Activated T-cell treated with anti-CD3 and anti-CD28 coated beads for 24 hours (primary cell): ENCODE data around the gene GRP.

Experiments
- DNase-seq: peaks from one replicate; pipeline ENCODE4 v3.0.0-alpha.2; 2020; ENCODE audit warnings: low read depth

Gene GRP

DNA sequence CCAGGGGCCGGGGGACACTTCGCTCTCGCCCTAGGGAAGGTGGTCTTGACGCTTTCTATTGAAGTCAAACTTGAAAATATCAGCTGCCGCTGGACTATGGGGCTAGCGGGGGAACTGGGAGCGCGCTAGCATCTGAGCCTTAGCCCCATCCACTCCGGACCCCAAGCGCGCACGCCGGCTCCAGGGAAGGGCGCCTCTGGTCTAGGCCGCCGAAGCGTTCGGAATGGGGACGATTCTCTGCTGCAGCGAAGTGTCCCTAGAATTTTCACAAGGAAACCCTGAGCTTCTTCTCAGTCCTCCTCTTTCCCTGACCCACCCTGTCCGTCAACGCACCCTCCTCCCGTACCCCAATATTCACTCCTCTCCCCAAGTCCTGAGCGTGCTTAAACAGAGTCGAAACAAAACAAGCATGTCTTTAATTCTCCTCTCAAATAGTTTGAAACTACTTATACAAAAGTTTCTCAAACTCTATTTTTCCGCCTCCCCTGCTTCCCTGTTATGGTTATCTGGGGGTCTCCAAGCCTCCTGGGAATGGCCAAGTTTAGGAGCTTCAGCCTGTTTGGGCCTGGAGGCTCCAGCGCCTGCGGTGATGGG, 48.3 kb downstream of the GRP start:
- DNase-seq = no peak

DNA sequence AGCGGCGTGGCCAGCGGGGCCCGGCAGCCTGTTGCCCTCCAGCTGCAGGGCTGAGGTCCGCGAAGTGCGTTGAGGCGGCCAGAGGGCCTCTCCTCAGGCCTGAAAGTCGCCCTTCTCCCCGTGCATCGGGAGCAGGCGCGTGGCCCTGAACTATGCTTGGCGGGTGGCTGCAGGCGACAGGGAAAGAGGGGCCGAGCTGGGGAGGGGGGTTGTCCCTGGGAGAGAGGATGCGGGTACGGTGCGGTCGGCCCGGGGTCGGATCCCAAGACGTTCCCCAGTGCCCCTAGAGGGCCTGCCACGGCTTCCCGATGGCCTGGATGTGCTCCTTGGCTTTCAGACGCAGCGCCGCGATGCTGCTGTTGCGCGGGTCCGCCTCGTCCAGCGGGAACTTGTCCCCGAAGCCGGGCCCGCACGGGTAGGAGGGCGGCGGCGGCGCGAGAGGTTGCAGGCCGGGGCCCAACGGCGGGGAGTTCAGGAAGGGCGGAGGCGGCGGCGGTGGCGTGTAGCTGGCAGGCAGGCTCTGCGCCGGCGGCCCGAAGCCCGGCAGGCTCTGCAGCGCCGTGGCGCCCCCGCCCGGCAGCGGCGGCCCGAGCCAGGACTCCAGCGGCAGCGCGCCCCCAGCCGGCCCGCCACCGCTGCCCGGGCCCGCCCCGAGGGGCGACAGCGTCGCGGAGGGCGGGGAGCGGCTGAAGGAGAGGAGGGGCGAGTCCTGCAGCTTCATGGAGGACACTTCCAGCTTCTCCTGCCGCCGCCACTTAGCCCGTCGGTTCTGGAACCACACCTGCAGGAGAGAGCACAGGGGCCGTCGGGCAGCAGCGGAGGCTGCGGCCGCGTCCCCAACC, 49.0 kb downstream of the GRP start:
- DNase-seq = no peak

DNA sequence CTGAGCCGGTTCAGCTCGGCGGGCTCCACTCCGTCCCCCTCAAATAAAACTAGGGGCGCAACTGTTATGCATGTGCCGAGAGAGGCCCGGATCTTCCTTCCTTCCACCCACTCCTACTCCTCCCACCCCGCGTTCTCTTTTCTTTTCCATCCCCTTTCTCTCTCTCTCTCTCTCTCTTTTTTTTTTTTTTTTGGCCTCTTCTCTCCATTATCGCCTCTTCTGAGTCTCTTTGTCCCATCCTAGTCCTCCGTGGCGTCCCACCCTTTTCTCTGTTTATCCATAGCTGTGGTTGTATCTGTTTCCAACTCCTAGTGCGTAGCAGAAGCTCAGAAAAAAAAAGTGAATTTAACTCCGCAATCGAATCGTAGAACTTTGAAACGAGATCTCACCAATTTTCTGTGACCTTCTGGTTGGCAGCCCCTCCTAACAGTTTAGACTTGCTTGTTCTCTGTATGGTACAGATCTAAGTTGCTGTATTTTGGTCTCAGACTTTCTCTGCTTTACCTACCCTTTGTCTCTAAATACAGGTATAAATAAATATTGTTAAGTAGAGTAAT, 49.7 kb downstream of the GRP start:
- DNase-seq = no peak

DNA sequence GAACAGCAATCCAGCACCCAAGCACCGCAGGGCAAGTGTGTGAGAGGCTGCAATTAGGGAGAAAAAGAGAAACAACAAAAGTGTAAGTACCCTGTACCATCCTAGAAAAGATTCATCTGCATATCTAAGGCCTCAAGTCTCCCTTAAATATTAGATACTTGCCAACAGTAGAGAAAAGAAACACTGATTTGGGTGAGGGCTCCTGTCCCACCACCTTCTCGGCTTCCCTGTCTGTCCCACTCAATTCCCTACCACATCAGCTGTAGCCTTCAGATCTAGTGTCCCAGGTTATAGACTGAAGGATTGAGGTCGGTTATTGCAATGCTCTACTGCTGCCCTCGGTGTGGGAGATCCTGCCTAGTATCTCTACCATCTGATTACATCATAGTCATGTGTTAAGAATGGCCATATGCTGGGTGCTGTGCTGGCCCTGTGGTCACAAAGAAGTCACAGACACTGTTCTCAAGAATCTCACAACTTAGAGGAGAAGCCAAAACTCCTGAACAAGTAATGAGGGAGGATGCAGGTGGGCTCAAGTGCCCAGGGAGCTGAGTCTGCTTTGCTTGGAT, 50.8 kb downstream of the GRP start:
- no peak for DNase-seq

DNA sequence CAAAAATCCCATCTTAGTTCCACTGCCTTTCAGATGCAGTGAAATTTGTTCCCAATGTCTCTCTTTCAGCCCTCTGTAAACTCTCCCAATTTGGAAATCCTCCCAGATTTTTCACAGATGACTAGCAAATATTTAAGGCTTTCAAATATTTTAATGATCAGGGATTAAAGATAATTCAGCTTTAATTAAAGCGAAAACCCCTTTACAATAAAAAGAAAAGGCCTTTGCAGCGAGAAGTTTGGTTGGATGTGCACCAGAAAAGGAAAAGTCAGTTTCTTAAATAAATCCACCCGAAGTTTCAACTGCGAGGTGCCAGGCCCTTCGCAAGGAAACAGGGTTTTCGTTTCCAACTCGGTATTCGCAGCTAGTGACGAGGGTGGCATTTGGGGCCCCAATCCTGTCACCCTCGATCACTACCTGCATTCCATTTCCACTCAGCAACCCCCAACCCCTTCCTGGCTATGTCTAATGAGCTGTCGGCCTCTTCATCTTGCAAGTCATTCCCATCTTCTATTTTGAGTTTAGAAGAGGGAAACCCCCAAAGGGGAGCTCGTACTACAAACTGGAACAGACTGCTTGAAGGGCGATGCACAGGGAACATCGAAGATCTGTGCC, 51.8 kb downstream of the GRP start:
- DNase-seq = no peak

DNA sequence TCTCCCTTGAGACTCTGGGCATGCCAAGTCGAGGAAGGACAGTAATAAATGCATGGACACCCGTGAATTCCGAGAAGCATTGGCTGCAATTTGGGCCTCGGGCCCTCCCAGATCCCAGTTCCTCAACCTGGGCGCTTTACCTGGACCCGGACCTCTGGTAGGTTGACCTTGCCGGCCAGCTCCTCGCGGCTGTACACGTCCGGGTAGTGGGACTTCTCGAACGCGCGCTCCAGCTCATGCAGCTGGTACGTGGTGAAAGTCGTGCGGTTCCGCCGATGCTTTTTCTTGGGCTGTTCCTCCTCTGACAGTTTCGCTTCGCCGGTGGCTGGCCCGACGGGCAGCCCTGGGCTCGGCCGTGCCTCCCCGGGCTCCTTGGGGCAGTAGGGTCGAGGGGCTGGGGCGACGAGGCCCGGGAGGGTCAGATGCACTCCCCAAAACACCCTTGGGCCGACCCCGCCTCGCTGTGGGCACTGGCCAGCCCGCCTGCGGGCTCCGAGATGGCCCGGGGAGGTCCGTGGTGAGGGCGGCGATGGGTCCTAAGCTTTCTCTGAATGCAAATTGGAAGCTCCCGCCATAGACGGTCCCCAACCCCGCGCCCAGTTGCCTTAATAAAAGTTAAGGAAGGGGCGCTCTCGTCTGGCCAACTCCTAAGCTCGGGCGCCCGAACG, 52.4 kb downstream of the GRP start:
- DNase-seq = no peak

DNA sequence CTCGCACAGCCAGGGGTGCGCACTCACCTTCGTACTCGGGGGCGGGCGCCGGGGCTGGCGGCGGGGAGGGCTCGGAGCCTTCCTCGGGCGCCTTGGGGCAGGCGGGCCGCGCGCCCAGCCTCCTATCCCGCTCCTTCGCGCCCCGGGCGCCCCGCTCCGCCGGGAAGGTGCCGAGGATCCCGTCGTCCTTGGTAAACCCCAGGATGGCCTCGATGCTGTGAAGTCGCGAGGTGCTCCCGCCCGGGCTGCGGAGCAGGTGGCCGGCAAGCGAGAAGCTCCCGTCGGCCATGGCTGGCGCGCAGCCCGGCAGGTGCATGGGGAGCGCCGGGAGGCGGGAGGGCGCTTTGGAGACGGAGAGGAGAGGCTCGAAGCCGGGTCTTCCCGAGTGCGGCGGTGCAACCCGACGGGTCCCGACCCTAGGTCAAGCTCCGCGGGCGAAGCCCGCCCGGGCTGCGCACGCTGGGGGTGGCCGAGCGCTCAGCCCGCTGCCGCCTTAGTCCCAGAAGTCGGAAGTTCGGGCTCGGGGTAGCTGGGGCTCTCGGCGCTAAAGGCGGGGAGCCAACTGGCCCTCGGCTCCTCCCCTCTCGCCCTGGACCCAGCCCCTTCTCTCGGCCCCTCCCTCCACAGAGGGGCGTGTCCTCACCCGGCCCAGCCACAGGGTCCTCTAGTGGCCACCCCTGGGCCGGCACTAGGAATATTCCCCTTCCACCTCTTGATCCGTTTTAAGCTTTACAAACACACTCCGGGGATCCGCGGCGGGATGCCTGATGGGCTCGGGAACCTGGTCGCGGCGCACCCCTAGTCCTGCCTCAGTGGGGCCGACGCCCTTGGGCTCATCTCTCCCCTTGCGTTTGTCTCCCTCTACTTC, 53.2 kb downstream of the GRP start, which contains the start of gene RAX:
Gene RAX, minus strand, starts transcription at position 564 of the 868 bp plus-strand sequence. Its CDS starts 248 bp downstream, at position 316.
- DNase-seq = no peak

DNA sequence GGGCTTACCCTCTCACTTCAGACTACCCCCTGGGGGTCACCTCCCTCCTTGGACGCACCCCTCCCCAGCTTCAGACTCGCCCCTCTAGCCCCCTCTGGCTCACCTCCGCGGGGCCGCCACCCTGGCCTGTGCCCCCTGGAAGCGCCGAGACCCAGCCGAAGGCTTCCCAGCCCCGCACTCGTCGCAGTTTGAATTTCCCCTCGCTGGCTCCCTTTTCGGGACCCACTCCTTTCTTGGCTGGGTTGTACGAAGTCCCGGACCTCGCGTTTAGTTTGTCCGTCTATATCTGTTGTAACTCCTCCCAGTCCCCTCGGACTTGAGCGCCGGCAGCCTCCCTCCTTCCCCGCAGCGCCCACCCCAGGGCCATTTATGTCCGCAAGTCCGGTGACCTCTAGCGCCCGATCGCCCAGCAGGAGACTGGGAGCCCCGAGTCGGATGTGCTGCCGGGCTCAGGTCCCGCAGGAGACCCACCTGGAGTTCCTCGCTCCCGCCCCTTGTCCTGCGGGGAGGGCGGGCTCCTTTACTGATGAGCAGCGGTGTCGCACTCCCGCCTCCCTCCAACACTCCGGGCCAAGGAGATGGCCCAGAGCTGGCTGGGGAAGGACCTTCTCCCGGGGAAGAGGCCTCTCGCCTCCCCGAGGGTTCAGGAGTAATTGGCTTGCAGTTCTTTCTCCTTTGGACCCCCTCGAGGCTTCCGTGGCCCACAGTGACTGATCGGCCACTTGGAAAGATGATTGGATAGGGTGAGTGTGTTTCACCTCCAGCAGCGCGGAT, 54.0 kb downstream of the GRP start:
- DNase-seq = no peak

DNA sequence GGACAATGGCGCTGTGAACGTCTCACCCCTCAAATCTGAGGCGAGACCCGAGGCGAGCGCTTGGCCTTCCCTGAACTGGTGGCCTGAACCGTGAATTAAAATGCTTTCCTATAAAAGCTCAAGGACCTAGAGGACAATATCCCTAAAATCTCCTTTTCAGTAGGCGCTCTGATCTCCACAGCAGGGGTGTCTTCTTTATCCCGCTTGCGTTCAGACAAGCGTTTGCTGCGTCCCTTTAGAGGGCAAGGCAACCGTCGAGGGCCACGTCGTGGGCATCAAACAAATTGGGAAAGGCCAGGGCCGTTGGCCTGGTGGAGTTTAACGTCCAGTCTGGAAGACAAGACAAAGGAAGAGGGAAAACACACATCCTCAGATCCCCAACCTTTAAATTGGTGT, 54.6 kb downstream of the GRP start:
- no peak for DNase-seq

DNA sequence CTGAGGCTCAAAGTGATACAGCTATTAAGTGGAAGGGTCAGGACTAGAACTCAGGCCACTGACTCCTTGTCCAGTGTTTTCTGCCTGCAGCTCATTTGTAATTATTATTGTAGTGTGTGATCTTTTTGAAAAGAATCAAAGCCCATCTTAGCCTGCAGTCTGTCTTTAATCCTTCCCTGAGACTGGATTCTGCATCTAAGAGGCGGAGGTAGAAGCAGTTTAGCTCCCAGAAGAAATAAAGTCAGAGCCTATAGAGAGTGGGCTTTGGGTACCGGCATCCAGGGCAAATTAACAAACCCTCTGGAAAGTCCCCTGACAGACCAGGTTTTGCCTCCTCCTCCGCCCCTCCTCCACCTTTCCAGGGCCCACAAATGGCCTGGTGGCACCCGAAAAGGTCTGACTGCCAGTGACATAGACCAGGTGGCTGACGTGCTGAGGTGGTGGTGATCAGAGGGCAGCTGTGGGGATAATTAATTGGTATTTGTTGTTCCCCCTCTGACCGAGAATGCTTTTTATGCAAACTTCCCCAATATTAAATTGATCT, 55.5 kb downstream of the GRP start:
- no peak for DNase-seq

DNA sequence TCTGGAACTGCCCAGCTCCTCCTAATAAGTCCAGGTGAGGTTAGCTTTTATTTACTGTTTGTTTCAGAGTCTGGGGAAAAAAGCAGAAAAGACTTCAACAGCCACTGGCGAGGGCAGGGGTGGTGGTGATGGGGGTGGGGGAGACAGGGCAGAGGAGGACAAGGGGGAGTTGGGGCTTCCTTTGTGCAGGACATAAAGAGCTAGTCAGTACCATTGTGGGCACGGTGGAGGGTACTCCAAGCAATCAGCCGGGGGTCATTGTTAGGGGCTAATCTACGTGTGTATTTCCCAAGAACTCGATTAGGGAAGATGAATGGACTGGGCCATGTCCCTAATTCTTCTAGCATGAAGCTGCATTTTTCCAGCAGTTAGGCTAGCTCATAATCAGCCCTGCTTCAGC, 56.1 kb downstream of the GRP start:
- DNase-seq = no peak

DNA sequence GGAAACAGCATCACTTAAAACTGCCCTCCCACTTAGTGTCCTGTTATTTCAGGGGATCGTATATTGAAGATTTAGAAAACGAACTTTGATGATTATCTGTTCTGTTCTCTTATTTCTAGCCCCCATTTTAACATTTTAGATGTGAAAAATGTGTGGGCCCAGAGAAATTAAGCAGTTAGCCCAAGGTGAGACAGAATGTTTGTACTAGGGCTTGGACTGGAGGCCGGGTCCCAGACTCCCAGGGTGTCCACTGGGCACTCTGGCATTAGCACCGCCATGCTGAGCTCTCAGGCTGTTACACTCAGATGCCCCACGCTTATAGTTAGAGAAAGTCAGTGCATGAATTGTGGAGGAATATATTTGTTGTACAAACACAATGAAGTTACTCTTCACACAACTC, 58.8 kb downstream of the GRP start:
- DNase-seq = no peak

DNA sequence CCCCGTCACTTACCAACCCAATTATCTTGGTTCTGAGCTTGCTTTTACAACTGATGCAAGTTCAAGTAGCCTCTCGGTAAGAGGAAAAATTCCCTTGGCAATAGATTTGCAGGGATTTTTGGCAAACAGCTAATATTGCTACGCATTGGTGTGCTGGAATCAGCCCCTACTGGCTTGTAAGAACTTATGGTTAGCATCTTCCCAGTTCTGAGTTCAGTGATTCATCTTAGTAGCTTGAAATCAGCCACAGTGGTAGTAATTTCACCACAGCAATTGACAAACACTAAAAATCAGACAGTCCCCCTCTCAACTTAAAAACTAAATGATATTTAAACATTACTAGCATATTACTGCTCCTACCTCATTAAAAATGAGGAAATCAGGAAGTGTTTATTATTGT, 59.2 kb downstream of the GRP start:
- no peak for DNase-seq

DNA sequence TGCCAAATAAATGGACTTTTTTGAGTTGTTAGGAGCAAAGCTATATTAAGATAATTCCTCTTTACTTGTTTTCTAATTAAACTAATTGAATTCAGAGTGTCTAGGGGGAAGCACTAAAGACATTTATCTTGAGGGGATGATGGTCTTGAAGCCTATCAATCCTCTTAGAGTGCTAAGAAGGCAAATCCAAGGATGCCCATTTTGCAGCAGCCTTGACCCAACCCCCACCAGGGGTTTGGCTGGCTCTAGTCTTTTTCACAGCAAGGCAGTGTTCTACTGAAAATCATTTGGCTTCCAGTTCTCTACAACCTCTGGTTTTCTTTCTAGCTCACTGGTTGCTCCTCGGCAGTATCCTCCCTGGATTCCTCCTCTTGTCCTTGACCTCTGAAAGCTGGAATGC, 59.8 kb downstream of the GRP start:
- no peak for DNase-seq
